GM19395 (cell line): Measurements from ENCODE around the gene TFPI2.

Source experiments
- ATAC-seq: cut with Tn5 transposase; IDR thresholded peaks from one replicate; pipeline ENCODE4 v1.9.1; 2021; ENCODE audit warnings: mild to moderate bottlenecking, moderate library complexity; ENCODE audit not compliant: unreplicated experiment

The TFPI2 gene

GRCh38 chr7:93860261-93860660 lies 30.3 kb downstream of the TFPI2 start:
- ATAC-seq: no peak

GRCh38 chr7:93858857-93859256 lies 31.7 kb downstream of the TFPI2 start:
- no peak for ATAC-seq

GRCh38 chr7:93856323-93856722 lies 34.2 kb downstream of the TFPI2 start:
- ATAC-seq: peak; percentile 69

- no peak for ATAC-seq
Measured at GRCh38 chr7:93855797-93856196, 34.8 kb downstream of the TFPI2 start.

- no peak for ATAC-seq
Measured at GRCh38 chr7:93854480-93854879, 36.1 kb downstream of the TFPI2 start.

- ATAC-seq: no peak
Measured at GRCh38 chr7:93851536-93851935, 39.0 kb downstream of the TFPI2 start.

GRCh38 chr7:93843260-93843659 lies 47.3 kb downstream of the TFPI2 start:
- ATAC-seq: no peak

- no peak for ATAC-seq
Measured at GRCh38 chr7:93838966-93839365, 51.6 kb downstream of the TFPI2 start.

- no peak for ATAC-seq
Measured at GRCh38 chr7:93837245-93837644, 53.3 kb downstream of the TFPI2 start.

GRCh38 chr7:93836116-93836515 lies 54.4 kb downstream of the TFPI2 start:
- ATAC-seq: no peak

GRCh38 chr7:93835702-93836101 lies 54.9 kb downstream of the TFPI2 start:
- no peak for ATAC-seq
